Panc1 (cell line): ENCODE measurements around the gene FBXL17.

Experiments used
- POLR2AphosphoS5 ChIP-seq: IDR thresholded peaks from 2 replicates; pipeline ENCODE4 v1.6.1; 2012; ENCODE audit warnings: mild to moderate bottlenecking, low read depth, low read length, moderate library complexity
- SIN3A ChIP-seq: IDR thresholded peaks from 2 replicates; pipeline ENCODE4 v1.6.1; 2012; ENCODE audit warnings: low read depth, mild to moderate bottlenecking, low read length, moderate library complexity, borderline replicate concordance; ENCODE audit not compliant: insufficient read depth
- TCF7L2 ChIP-seq: IDR thresholded peaks from 2 replicates; pipeline ENCODE4 v1.6.1; 2011; ENCODE audit warnings: mild to moderate bottlenecking, low read depth, low read length, inconsistent platforms
- TF ChIP-seq, protein P1 (sequence below): fragments of 450-650 bp; IDR thresholded peaks from 2 replicates; pipeline ENCODE4 v1.5.1; 2017; ENCODE audit warnings: mild to moderate bottlenecking
- TF ChIP-seq, protein P2 (sequence below), 2 experiments: IDR thresholded peaks; 2 replicates each; pipeline ENCODE4 v1.6.1; 2011 to 2012; ENCODE audit warnings: low read depth in 2 of 2, control low read depth in 1 of 2, low read length in 1 of 2, mild to moderate bottlenecking in 1 of 2, moderate library complexity in 1 of 2; ENCODE audit not compliant: insufficient read depth in 1 of 2

DNA sequence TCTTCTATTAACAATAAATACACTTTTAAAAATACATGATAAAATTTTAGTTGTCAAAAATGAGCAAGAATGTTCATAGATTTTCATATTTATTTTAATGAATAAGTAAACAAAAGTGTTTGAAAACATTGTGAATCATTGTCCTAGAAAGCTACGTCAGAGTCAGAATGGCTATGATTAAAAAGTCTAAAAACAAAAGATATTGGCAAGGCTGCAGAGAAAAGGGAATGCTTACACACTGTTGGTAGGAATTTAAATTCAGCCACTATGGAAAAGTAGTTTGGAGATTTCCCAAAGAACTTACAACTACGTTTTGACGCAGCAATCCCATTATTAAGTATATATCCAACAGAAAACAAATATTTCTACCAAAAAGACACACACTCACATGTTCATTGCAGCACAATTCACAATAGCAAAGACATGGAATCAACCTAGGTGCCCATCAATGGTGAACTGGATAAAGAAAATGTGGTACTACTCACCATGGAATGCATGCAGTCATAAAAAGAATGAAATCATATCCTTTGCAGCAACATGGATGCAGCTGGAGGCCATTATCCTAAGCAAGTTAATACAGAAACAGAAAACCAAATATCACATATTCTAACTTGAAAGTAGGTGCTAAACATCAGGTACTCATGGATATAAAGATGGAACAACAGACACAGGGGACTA is 49.2 kb upstream of the FBXL17 start:
- TF ChIP-seq, protein P1, sequence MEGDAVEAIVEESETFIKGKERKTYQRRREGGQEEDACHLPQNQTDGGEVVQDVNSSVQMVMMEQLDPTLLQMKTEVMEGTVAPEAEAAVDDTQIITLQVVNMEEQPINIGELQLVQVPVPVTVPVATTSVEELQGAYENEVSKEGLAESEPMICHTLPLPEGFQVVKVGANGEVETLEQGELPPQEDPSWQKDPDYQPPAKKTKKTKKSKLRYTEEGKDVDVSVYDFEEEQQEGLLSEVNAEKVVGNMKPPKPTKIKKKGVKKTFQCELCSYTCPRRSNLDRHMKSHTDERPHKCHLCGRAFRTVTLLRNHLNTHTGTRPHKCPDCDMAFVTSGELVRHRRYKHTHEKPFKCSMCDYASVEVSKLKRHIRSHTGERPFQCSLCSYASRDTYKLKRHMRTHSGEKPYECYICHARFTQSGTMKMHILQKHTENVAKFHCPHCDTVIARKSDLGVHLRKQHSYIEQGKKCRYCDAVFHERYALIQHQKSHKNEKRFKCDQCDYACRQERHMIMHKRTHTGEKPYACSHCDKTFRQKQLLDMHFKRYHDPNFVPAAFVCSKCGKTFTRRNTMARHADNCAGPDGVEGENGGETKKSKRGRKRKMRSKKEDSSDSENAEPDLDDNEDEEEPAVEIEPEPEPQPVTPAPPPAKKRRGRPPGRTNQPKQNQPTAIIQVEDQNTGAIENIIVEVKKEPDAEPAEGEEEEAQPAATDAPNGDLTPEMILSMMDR, result no peak
- TF ChIP-seq SIN3A (no peak), POLR2AphosphoS5 (no peak), TCF7L2 (no peak)
- TF ChIP-seq, protein P2, sequence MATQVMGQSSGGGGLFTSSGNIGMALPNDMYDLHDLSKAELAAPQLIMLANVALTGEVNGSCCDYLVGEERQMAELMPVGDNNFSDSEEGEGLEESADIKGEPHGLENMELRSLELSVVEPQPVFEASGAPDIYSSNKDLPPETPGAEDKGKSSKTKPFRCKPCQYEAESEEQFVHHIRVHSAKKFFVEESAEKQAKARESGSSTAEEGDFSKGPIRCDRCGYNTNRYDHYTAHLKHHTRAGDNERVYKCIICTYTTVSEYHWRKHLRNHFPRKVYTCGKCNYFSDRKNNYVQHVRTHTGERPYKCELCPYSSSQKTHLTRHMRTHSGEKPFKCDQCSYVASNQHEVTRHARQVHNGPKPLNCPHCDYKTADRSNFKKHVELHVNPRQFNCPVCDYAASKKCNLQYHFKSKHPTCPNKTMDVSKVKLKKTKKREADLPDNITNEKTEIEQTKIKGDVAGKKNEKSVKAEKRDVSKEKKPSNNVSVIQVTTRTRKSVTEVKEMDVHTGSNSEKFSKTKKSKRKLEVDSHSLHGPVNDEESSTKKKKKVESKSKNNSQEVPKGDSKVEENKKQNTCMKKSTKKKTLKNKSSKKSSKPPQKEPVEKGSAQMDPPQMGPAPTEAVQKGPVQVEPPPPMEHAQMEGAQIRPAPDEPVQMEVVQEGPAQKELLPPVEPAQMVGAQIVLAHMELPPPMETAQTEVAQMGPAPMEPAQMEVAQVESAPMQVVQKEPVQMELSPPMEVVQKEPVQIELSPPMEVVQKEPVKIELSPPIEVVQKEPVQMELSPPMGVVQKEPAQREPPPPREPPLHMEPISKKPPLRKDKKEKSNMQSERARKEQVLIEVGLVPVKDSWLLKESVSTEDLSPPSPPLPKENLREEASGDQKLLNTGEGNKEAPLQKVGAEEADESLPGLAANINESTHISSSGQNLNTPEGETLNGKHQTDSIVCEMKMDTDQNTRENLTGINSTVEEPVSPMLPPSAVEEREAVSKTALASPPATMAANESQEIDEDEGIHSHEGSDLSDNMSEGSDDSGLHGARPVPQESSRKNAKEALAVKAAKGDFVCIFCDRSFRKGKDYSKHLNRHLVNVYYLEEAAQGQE (IDR thresholded peaks at IDR 0.05; ENCODE audit: insufficient read depth in 1 of 2, low read depth in 2 of 2, low read length in 1 of 2), result no peak
